Kasumi-1 (cell line): ENCODE measurements around the gene CDK9.
"Not testable (repeated sequence)": the region's sequence is repeated elsewhere in the genome, so short reads cannot be mapped to it uniquely, and the experiment has no call there.

Source experiments
- DNase-seq, 2 experiments: peaks; one replicate each; lab custom pipeline; 2025; lab: John Stamatoyannopoulos, UW

The CDK9 gene

GRCh38 chr9:127785933-127786772 is at the start of gene CDK9:
Gene CDK9, plus strand, starts transcription at chr9:127786034. Its CDS starts 115 bp downstream, at chr9:127786149.
- DNase-seq = peak; percentile 79 to 82

GRCh38 chr9:127738666-127739065 is 47.2 kb upstream of the CDK9 start:
- no peak for DNase-seq

- no peak for DNase-seq
Measured at GRCh38 chr9:127739614-127740330, 46.1 kb upstream of the CDK9 start.

- DNase-seq = no peak
Measured at GRCh38 chr9:127741831-127742434, 43.9 kb upstream of the CDK9 start.

GRCh38 chr9:127742435-127743088 is 43.3 kb upstream of the CDK9 start:
- no peak for DNase-seq

GRCh38 chr9:127744398-127745110 is 41.3 kb upstream of the CDK9 start:
- no peak for DNase-seq

GRCh38 chr9:127746959-127747569 is 38.8 kb upstream of the CDK9 start:
- no peak for DNase-seq

- DNase-seq = no peak
Measured at GRCh38 chr9:127749090-127749787, 36.6 kb upstream of the CDK9 start.

- DNase-seq = peak in 1 of 2 experiments; percentile 17
Measured at GRCh38 chr9:127751269-127752054, 34.4 kb upstream of the CDK9 start.

- no peak for DNase-seq
Measured at GRCh38 chr9:127753148-127753547, 32.7 kb upstream of the CDK9 start.

- DNase-seq = no peak
Measured at GRCh38 chr9:127753622-127754021, 32.2 kb upstream of the CDK9 start.

- DNase-seq = no peak
Measured at GRCh38 chr9:127754099-127755060, 31.5 kb upstream of the CDK9 start.

GRCh38 chr9:127755061-127756060 is 30.5 kb upstream of the CDK9 start:
- DNase-seq = no peak

- DNase-seq = no peak
Measured at GRCh38 chr9:127756233-127756632, 29.6 kb upstream of the CDK9 start.

- not testable (repeated sequence) for DNase-seq
Measured at GRCh38 chr9:127756776-127757175, 29.1 kb upstream of the CDK9 start.

GRCh38 chr9:127758843-127759242 is 27.0 kb upstream of the CDK9 start:
- no peak for DNase-seq

- DNase-seq = no peak
Measured at GRCh38 chr9:127761061-127761460, 24.8 kb upstream of the CDK9 start.
